HG02981 (cell line): ENCODE results near the gene PCYOX1L.

ENCODE experiments used
- ATAC-seq: cut with Tn5 transposase; IDR thresholded peaks from one replicate; pipeline ENCODE4 v1.9.1; 2021; ENCODE audit warnings: mild to moderate bottlenecking, moderate library complexity; ENCODE audit not compliant: unreplicated experiment

The PCYOX1L gene

DNA sequence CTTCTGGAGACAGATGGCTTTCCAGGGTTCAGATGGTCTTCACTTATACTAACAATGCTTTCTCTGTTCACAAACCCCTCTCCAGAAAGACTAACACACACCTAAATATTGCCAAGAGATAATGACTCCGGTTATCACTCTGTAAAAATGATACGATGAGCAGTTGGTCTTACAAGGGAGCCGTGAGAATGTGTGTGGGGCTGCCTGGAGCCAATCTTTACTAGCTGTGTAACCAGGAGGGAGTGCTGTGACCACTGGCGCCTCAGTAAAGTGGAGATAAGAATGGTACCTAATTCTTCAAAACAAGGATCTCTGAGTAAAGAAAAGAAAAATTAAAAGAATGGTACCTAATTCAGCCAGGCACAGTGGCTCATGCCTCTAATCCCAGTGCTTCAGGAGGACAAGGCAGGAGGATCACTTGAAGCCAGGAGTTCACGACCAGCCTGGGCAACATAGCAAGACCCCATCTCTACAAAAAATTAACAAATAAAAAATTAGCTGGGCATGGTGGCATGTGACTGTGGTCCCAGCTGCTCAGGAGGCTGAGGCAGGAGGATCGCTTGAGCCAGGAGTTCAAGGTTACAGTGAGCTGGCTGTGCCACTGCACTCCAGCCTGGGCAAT lies 61.2 kb downstream of the PCYOX1L start:
- ATAC-seq: no peak
